Gastroesophageal sphincter (tissue), 3 donors: Measurements from ENCODE around the gene ABCG8.

Experiments used
- CTCF ChIP-seq, 4 experiments: fragments of 200-600 bp in 2 of 4; fragments of 450-650 bp in 2 of 4; sonication (generic) in 1 of 4; IDR thresholded peaks; one replicate each; pipeline ENCODE4 v1.5.1; 2017 to 2019; ENCODE audit warnings: antibody characterized with exemption in 4 of 4, mild to moderate bottlenecking in 2 of 4, moderate library complexity in 2 of 4
- POLR2A ChIP-seq, 2 donors: fragments of 450-650 bp; IDR thresholded peaks; one replicate each; pipeline ENCODE4 v1.6.1; 2017; ENCODE audit warnings: antibody characterized with exemption in 2 of 2, mild to moderate bottlenecking in 2 of 2, moderate library complexity in 1 of 2
- POLR2AphosphoS5 ChIP-seq: sonication (generic); formaldehyde crosslinking; IDR thresholded peaks from one replicate; pipeline ENCODE4 v1.6.1; 2017; ENCODE audit warnings: antibody characterized with exemption

DNA sequence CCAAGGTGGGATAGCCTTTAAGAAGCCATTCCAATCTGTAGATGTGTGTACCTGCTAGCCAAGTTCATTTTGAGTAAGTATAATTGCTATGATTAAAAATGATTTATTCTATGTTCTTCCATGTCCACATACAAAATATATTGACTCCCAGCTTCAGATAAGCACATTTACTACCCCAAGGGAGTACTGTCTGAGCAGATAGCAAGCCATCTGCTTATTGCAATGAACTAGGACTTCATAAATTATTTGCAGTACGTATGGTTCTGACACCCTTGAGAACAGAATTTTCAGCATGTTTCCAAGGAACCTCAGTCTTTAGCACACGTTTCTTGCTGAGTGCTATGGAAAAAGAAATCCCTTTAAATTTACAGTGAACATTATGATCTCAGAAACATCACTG, 28.3 kb upstream of the ABCG8 start:
- TF ChIP-seq CTCF (IDR thresholded peaks at IDR 0.05) (no peak), POLR2AphosphoS5 (no peak), POLR2A (IDR thresholded peaks at IDR 0.05) (no peak)
